Testis (tissue), 3 donors: ENCODE results near the gene ARHGAP40. TPM values are rescaled to one million over a fixed set of nuclear protein-coding genes. Genes with fewer than 3 reads are reported as not detected.
A peak's percentile ranks its signal among the peaks of the same experiment; 100 is the strongest.

ENCODE experiments used
- DNase-seq: peaks from one replicate; pipeline ENCODE4 v3.0.0-alpha.2; 2019
- H3K27ac ChIP-seq, 2 donors: fragments of 200-600 bp; sonication (generic); one replicate each; pipeline ENCODE4 v1.5.1; 2019
- H3K27me3 ChIP-seq: fragments of 200-600 bp; sonication (generic); one replicate; pipeline ENCODE4 v1.5.1; 2019
- H3K36me3 ChIP-seq: fragments of 200-600 bp; sonication (generic); one replicate; pipeline ENCODE4 v1.5.1; 2017; ENCODE audit warnings: low read depth; ENCODE audit errors: missing control alignments
- H3K4me1 ChIP-seq: fragments of 200-600 bp; sonication (generic); one replicate; pipeline ENCODE4 v1.5.1; 2019
- H3K4me3 ChIP-seq, 2 donors: fragments of 200-600 bp; sonication (generic); one replicate each; pipeline ENCODE4 v1.5.1; 2017 to 2019
- H3K9me3 ChIP-seq: fragments of 200-600 bp; sonication (generic); one replicate; pipeline ENCODE4 v1.5.1; 2017
- POLR2A ChIP-seq: fragments of 450-650 bp; IDR thresholded peaks from one replicate; pipeline ENCODE4 v1.6.1; 2017; ENCODE audit warnings: antibody characterized with exemption, mild to moderate bottlenecking, moderate library complexity
- WGBS, 2 donors: methylation state at CpG; one replicate each; pipeline ENCODE4 v1.1.5; 2018; 5-methylcytosine and 5-hydroxymethylcytosine counted together
- intact Hi-C: fragments of 100-400 bp; cut with DNase I; formaldehyde crosslinking; loops from one replicate; pipeline ENCODE4 v1.15.1; 2023; ENCODE audit warnings: low total_unique reads
- polyA plus RNA-seq: library from polyadenylated mRNA; stranded (reverse); fragments of 350-450 nt; fragmentation: Illumina TruSeq; extraction: RNeasy Lipid Tissue Mini Kit (QIAGEN cat#74804); gene quantifications from one replicate; pipeline ENCODE4 v1.2.3, GENCODE V29; 2014; ENCODE audit warnings: low read depth, low replicate concordance; ENCODE audit not compliant: insufficient read depth
- total RNA-seq, 2 donors: library from RNA; depleted of rRNA; stranded (reverse); fragments of >200 nt; gene quantifications; one replicate each; pipeline ENCODE4 v1.2.3, GENCODE V29; 2016
- TF ChIP-seq, protein P1 (sequence below), 3 experiments: fragments of 450-650 bp in 2 of 3; fragments of 200-600 bp in 1 of 3; sonication (generic) in 1 of 3; IDR thresholded peaks; one replicate each; pipeline ENCODE4 v1.5.1; 2016 to 2019; ENCODE audit warnings: antibody characterized with exemption in 3 of 3, mild to moderate bottlenecking in 2 of 3, moderate library complexity in 1 of 3

Gene ARHGAP40
- total and polyA plus RNA-seq, 3 donors from 2014 or later, result 1.5 to 3.2 (median 1.5) TPM

DNA sequence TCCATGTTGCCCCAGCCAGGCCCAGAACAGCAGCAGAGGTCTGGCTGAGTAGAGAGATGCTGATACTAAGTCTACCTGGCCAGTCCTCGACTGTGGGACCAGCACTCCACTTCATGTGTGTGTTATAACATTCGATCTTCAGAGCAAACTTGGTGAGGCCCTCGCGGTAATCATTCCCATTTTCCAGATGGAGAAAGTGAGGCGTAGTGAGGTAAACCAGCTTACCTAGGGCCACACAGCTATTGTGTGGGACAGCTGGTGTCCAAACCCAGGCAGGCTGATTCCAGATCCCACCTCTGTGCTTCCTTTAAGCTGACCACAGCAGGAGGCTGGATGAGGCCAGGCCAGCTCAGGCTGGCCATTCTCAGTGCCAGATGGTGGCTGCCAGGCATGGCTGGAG lies 75.0 kb downstream of the ARHGAP40 start:
- WGBS, 2 donors, result 86% methylated on average over 5 of the region's 5 CpGs; no CpG with 5 or more reads in 1 of the 2 donors
- intact Hi-C loops, result no loop called here
- TF ChIP-seq, protein P1, sequence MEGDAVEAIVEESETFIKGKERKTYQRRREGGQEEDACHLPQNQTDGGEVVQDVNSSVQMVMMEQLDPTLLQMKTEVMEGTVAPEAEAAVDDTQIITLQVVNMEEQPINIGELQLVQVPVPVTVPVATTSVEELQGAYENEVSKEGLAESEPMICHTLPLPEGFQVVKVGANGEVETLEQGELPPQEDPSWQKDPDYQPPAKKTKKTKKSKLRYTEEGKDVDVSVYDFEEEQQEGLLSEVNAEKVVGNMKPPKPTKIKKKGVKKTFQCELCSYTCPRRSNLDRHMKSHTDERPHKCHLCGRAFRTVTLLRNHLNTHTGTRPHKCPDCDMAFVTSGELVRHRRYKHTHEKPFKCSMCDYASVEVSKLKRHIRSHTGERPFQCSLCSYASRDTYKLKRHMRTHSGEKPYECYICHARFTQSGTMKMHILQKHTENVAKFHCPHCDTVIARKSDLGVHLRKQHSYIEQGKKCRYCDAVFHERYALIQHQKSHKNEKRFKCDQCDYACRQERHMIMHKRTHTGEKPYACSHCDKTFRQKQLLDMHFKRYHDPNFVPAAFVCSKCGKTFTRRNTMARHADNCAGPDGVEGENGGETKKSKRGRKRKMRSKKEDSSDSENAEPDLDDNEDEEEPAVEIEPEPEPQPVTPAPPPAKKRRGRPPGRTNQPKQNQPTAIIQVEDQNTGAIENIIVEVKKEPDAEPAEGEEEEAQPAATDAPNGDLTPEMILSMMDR (IDR thresholded peaks at IDR 0.05), result no peak
- TF ChIP-seq POLR2A, result no peak

DNA sequence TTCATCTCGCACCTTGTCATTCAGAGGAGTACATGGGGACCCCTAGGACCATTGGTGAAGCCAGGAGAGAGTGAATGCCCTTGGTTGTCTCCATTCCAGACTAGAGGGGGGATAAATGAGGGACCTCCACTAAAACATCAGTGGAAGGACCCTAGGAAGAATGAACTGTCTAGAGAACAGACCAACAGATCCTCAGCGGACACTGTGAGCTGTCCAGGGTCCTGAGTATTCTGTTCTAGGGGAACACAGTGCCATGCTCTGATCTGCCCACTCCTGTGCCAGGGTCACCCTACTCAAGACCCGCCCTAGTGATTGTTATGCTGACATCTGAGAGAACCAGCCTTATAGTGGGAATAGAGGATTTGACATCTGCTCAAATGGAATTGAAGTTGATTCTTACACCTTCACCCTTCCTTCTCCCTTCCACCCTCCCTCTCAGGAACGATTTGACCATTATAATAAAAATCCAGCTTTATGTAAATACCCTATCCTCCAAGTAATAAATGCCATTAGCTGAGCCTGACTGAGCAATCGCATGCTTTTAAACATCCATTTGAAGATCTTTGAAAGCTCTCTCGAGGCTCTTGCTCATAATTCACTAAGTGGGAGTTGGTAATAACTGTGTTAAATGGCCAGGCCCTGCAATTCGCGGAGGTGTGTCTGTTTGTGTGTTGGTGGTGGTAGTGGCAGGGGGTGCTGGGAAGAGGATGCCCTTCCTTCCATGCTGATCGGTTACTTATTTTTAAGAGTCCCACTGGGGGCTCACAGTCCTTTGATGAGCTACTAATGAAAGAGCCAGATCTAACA lies 79.1 kb downstream of the ARHGAP40 start:
- no peaks in the 10 kb centered on the region for H3K9me3 ChIP-seq
- H3K27ac ChIP-seq, result no peak overlapping the region
- TF ChIP-seq POLR2A, result no peak
- TF ChIP-seq, protein P1 (IDR thresholded peaks at IDR 0.05), result no peak
- no peaks in the 10 kb centered on the region for H3K36me3 ChIP-seq
- no peak overlapping the region for H3K4me3 ChIP-seq
- intact Hi-C loops, result no loop called here
- H3K4me1 ChIP-seq, result no peaks in the 10 kb centered on the region
- peak; percentile 41 for DNase-seq
- H3K27me3 ChIP-seq, result no peaks in the 10 kb centered on the region
- 44 to 47% methylated on average over 9 of the region's 9 CpGs for WGBS, 2 donors

More for the DNA sequence above, 75.0 kb downstream of the ARHGAP40 start:
- no peak for DNase-seq
- Histone ChIP-seq H3K4me1 (peaks cover 3% of the 10 kb centered on the region), H3K9me3 (no peaks in the 10 kb centered on the region), H3K36me3 (no peaks in the 10 kb centered on the region), H3K4me3 (no peak overlapping the region), H3K27ac (no peak overlapping the region), H3K27me3 (no peaks in the 10 kb centered on the region)

DNA sequence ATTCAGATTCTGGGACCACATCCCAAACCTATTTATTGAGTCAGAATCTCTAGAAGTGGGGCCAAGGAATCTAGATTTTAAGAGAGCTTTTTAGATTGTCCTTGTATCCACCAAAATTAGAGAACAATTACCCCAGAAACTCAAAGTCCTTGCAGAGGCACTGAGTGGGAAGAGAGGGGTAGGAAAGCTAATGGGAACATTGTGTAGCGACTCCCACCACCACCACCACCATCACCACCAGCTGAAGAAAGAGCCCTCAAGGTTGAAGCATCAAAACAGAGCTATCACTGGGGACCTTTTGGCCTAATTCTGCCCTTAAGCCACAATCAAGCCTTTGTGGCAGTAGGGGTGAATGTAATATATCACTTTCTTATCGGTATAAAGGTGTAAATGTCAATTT lies 83.7 kb downstream of the ARHGAP40 start:
- Histone ChIP-seq H3K27me3 (no peaks in the 10 kb centered on the region), H3K4me1 (no peaks in the 10 kb centered on the region), H3K27ac (no peak overlapping the region), H3K4me3 (no peak overlapping the region), H3K36me3 (no peaks in the 10 kb centered on the region), H3K9me3 (no peaks in the 10 kb centered on the region)
- no peak for TF ChIP-seq POLR2A
- TF ChIP-seq, protein P1 (IDR thresholded peaks at IDR 0.05), result no peak
- intact Hi-C loops, result no loop called here
- WGBS, 2 donors, result 44 to 46% methylated on average over 2 of the region's 2 CpGs
- no peak for DNase-seq

DNA sequence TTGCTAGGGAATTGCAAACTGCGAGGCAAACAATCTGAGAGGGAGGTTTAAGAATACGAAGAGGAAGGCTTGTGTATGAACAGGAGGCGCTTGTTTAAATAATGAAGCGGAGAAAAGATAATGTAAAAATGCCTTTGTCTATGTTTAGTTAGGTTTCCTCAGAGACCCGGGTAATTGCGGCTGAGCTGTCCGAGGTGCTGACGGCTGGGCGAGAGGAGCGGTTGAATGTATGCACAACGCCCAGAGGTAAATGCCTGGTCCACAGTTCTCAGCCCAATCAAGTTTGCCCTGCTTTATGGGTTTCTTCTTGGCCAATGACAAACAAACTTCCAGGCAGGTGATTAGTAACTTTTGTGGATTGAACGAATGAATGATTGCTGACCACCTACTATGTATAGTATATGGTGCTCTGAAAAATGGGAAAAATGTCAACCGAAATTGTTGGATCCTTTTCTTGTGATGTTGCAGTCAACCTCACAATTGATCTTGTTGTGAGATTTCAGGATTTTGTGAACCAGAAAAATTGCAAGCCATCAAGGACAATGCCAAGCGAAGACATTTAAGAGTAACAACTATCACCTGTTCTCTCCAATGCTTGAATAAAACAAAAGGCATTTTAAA lies 84.4 kb downstream of the ARHGAP40 start:
- H3K9me3 ChIP-seq, result no peaks in the 10 kb centered on the region
- no peaks in the 10 kb centered on the region for H3K27me3 ChIP-seq
- TF ChIP-seq POLR2A, result no peak
- TF ChIP-seq, protein P1 (IDR thresholded peaks at IDR 0.05), result no peak
- no peak overlapping the region for H3K4me3 ChIP-seq
- intact Hi-C loops, result no loop called here
- peak; percentile 66 for DNase-seq
- 10 to 12% methylated on average over 14 of the region's 14 CpGs for WGBS, 2 donors
- no peaks in the 10 kb centered on the region for H3K4me1 ChIP-seq
- H3K36me3 ChIP-seq, result no peaks in the 10 kb centered on the region
- no peak overlapping the region for H3K27ac ChIP-seq
